ENCODE data around the gene NRP2.
A peak's percentile ranks its signal among the peaks of the same experiment; 100 is the strongest.

NRP2 gene

DNA sequence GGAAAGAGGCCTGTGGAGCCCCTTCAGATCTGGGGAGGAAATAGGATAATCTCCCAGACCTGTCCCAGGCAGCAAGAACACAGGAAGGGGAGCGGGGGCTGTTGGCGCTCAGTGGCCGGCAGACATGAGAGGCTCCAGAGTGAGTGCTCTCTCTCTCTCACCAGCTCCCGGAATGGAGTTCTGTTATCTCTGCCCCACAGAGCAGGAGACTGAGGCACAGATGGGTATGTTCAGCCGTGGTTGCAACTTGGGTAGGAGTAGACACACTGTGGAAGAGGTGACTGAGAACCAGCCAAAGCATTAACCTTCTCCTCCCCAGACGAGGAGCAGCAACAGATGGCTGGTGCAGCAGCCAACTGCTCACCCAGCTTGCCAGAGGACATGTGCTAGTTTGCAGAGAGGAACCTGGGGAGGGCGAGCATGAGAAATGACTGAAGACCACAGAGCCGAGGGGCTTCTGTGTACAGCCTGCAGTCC, 82.0 kb downstream of the NRP2 start:
- no peak for DNase-seq (ENCODE audit: low read depth)
- no peak overlapping the region for H3K4me3 ChIP-seq (ENCODE audit: low read depth, low read length)
- no peak for TF ChIP-seq CTCF (IDR thresholded peaks at IDR 0.05; ENCODE audit: low read depth, low read length, missing control alignments)

DNA sequence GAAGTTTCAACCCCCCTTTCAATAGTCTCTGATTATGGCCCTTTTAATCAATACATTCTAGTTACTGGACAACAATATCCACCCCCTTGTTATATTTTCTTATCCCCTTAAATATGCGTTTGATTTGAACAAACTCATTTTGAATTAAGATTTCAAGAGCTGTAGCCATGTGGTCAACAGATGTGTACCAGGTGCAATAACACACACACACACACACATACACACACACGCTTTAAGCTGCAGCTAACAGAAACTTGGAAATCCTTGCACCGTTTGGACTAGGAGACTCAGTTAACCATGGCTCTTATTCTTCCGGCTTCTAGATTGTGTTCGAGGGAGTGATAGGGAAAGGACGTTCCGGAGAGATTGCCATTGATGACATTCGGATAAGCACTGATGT, 82.8 kb downstream of the NRP2 start:
- no peak for TF ChIP-seq CTCF (IDR thresholded peaks at IDR 0.05; ENCODE audit: low read depth, low read length, missing control alignments)
- DNase-seq (ENCODE audit: low read depth): no peak
- no peak overlapping the region for H3K4me3 ChIP-seq (ENCODE audit: low read depth, low read length)

GRCh38 chr2:205766779-205767359, 84.6 kb downstream of the NRP2 start:
- peak; percentile 91 for TF ChIP-seq CTCF (IDR thresholded peaks at IDR 0.05; ENCODE audit: low read depth, low read length, missing control alignments)
- no peak overlapping the region for H3K4me3 ChIP-seq (ENCODE audit: low read depth, low read length)
- peak; percentile 10 for DNase-seq (ENCODE audit: low read depth)

DNA sequence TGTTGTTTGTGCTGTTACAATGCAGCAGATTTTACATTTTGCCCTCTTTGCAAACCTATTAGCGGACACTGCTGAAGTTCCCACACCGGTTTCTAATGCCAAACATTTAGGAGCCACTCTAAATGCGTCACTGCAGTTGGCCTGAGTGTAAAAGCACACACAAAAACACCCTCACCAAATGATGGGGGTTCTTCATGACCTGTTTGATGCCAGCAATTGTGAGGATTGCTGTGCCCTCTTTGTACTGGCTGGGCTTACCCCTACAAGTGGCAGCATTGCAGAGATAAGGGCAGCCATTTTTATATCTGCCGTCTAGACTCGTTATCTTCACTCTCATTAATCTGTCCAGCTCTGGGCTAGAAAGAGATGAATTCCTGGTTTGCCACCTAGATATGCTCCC, 85.3 kb downstream of the NRP2 start:
- TF ChIP-seq CTCF (IDR thresholded peaks at IDR 0.05; ENCODE audit: low read depth, low read length, missing control alignments): no peak
- DNase-seq (ENCODE audit: low read depth): no peak
- H3K4me3 ChIP-seq (ENCODE audit: low read depth, low read length): no peak overlapping the region

DNA sequence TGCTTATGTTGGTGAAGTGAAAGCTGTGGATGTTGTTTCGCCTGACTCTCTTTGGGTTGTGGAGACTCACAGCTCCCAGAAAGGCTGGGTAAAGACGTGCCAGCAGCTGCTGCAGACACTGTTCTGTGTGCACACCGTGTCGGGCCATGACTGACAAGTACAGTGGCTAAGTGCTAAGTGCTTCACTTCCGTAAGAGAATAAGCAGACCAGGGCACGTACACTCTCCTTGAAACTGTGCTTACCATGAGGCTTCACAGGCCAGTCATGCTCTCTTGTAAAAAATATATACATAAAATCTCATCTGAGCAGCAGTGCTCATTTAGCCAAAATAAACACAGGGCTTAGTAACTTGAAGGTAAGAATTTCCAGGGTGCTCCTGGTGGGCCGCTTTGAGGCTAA, 86.0 kb downstream of the NRP2 start:
- no peak for TF ChIP-seq CTCF (IDR thresholded peaks at IDR 0.05; ENCODE audit: low read depth, low read length, missing control alignments)
- DNase-seq (ENCODE audit: low read depth): no peak
- no peak overlapping the region for H3K4me3 ChIP-seq (ENCODE audit: low read depth, low read length)

- no peak for TF ChIP-seq CTCF (IDR thresholded peaks at IDR 0.05; ENCODE audit: low read depth, low read length, missing control alignments)
- no peak for DNase-seq (ENCODE audit: low read depth)
- H3K4me3 ChIP-seq (ENCODE audit: low read depth, low read length): no peak overlapping the region
These were observed 86.7 kb downstream of the NRP2 start for GRCh38 chr2:205768815-205769494.

GRCh38 chr2:205769495-205769850, 87.2 kb downstream of the NRP2 start:
- no peak for TF ChIP-seq CTCF (IDR thresholded peaks at IDR 0.05; ENCODE audit: low read depth, low read length, missing control alignments)
- no peak for DNase-seq (ENCODE audit: low read depth)
- H3K4me3 ChIP-seq (ENCODE audit: low read depth, low read length): no peak overlapping the region

Measured in GM12864 (cell line).